ENCODE results near the gene PDE4D. TPM values are rescaled to one million over a fixed set of nuclear protein-coding genes. Genes with fewer than 3 reads are reported as not detected.

The PDE4D gene
- total RNA-seq, 1 experiment from 2014 or later, result 6.5 TPM

- no peak for TF ChIP-seq EZH2 (IDR thresholded peaks at IDR 0.05; ENCODE audit: borderline replicate concordance, low read depth, low read length, poor library complexity, severe bottlenecking)
- TF ChIP-seq, protein P1, sequence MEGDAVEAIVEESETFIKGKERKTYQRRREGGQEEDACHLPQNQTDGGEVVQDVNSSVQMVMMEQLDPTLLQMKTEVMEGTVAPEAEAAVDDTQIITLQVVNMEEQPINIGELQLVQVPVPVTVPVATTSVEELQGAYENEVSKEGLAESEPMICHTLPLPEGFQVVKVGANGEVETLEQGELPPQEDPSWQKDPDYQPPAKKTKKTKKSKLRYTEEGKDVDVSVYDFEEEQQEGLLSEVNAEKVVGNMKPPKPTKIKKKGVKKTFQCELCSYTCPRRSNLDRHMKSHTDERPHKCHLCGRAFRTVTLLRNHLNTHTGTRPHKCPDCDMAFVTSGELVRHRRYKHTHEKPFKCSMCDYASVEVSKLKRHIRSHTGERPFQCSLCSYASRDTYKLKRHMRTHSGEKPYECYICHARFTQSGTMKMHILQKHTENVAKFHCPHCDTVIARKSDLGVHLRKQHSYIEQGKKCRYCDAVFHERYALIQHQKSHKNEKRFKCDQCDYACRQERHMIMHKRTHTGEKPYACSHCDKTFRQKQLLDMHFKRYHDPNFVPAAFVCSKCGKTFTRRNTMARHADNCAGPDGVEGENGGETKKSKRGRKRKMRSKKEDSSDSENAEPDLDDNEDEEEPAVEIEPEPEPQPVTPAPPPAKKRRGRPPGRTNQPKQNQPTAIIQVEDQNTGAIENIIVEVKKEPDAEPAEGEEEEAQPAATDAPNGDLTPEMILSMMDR (conservative IDR thresholded peaks at IDR 0.05; ENCODE audit: low read depth, low read length), result no peak
- no peaks in the 10 kb centered on the region for H3K4me1 ChIP-seq (ENCODE audit: insufficient read depth, low read length, poor library complexity, severe bottlenecking)
- H3K27ac ChIP-seq (ENCODE audit: low read depth, low read length, poor library complexity, severe bottlenecking), result no peak overlapping the region
- peaks cover 93% of the 10 kb centered on the region for H3K27me3 ChIP-seq (replicated peaks; ENCODE audit: insufficient read depth, low read depth, low read length, poor library complexity)
- ChIA-PET POLR2A (ENCODE audit: low non-redundant PET) (no interaction called here), CTCF (no interaction called here)
- no peak for DNase-seq (ENCODE audit: low spot score)
- BruUV-seq (replicated peaks), result no TSS peak
- H3K4me3 ChIP-seq (ENCODE audit: low read depth, low read length, poor library complexity, severe bottlenecking), result no peak overlapping the region
- H3K9me3 ChIP-seq (ENCODE audit: low read depth, low read length, poor library complexity, severe bottlenecking), result no peaks in the 10 kb centered on the region
- intact Hi-C loops (cut with micrococcal nuclease; ENCODE audit: unreplicated experiment), result no loop called here
- H3K36me3 ChIP-seq (ENCODE audit: insufficient read depth, low read length, poor library complexity, severe bottlenecking), result no peaks in the 10 kb centered on the region
Measured at GRCh38 chr5:59891962-59892643, 1.4 kb downstream of the PDE4D start.

DNA sequence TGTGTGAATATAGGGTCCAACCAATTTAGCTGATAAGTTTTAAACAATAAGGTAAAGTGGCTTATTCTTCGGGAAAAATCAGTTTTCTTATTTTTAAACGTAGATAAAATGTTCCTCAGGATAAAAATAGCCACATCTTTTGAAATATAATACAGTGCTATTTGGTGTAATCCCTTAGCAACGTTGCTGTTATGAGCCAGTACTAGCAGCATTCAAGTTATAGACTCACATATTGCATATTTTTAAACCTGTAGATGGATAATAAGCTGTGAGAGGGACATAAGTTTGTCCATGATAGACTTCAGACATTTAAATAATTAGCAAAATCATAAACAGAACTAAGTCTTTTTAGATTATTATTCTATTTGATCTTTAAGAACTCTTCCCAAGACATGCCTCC is 6.3 kb downstream of the PDE4D start:
- no TSS peak for BruUV-seq (replicated peaks)
- Histone ChIP-seq H3K9me3 (ENCODE audit: low read depth, low read length, poor library complexity, severe bottlenecking) (no peaks in the 10 kb centered on the region), H3K36me3 (ENCODE audit: insufficient read depth, low read length, poor library complexity, severe bottlenecking) (no peaks in the 10 kb centered on the region), H3K27ac (ENCODE audit: low read depth, low read length, poor library complexity, severe bottlenecking) (no peak overlapping the region), H3K4me3 (ENCODE audit: low read depth, low read length, poor library complexity, severe bottlenecking) (no peak overlapping the region), H3K4me1 (ENCODE audit: insufficient read depth, low read length, poor library complexity, severe bottlenecking) (no peaks in the 10 kb centered on the region), H3K27me3 (replicated peaks; ENCODE audit: insufficient read depth, low read depth, low read length, poor library complexity) (peaks cover 82% of the 10 kb centered on the region)
- ChIA-PET POLR2A (ENCODE audit: low non-redundant PET) (no interaction called here), CTCF (no interaction called here)
- TF ChIP-seq EZH2 (IDR thresholded peaks at IDR 0.05; ENCODE audit: borderline replicate concordance, low read depth, low read length, poor library complexity, severe bottlenecking), result no peak
- TF ChIP-seq, protein P1 (conservative IDR thresholded peaks at IDR 0.05; ENCODE audit: low read depth, low read length), result no peak
- no peak for DNase-seq (ENCODE audit: low spot score)
- intact Hi-C loops (cut with micrococcal nuclease; ENCODE audit: unreplicated experiment), result no loop called here

DNA sequence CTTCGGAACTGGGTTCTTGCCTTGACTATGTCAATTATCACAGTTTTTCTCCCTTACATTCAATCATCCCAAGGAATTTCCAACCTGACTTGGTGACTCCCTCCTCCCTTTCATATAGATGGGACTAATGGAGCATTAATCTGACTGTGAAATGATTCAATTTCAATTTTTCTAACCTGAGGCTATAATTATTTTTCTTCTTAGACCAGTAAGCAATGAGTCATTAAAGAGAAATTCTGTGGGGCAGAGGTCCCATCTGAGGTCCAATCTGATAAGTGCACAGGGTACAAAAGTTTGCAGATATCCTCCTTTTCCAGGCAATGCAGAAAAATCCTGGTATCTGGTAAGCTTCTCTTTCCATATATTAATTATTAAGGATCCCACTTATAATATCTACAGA is 18.9 kb downstream of the PDE4D start:
- POLR2A ChIA-PET (ENCODE audit: low non-redundant PET), result no interaction called here
- no peak overlapping the region for H3K27ac ChIP-seq (ENCODE audit: low read depth, low read length, poor library complexity, severe bottlenecking)
- no peak for DNase-seq (ENCODE audit: low spot score)
- no peaks in the 10 kb centered on the region for H3K4me1 ChIP-seq (ENCODE audit: insufficient read depth, low read length, poor library complexity, severe bottlenecking)
- H3K9me3 ChIP-seq (ENCODE audit: low read depth, low read length, poor library complexity, severe bottlenecking), result no peaks in the 10 kb centered on the region
- TF ChIP-seq EZH2 (IDR thresholded peaks at IDR 0.05; ENCODE audit: borderline replicate concordance, low read depth, low read length, poor library complexity, severe bottlenecking), result no peak
- TF ChIP-seq, protein P1 (conservative IDR thresholded peaks at IDR 0.05; ENCODE audit: low read depth, low read length), result no peak
- peaks cover 88% of the 10 kb centered on the region for H3K27me3 ChIP-seq (replicated peaks; ENCODE audit: insufficient read depth, low read depth, low read length, poor library complexity)
- no peak overlapping the region for H3K4me3 ChIP-seq (ENCODE audit: low read depth, low read length, poor library complexity, severe bottlenecking)
- intact Hi-C loops (cut with micrococcal nuclease; ENCODE audit: unreplicated experiment), result no loop called here
- H3K36me3 ChIP-seq (ENCODE audit: insufficient read depth, low read length, poor library complexity, severe bottlenecking), result no peaks in the 10 kb centered on the region
- no TSS peak for BruUV-seq (replicated peaks)
- CTCF ChIA-PET, result no interaction called here
